ENCODE measurements around the gene NRXN2.

The NRXN2 gene

GRCh38 chr11:64652586-64653387 lies 70.2 kb downstream of the NRXN2 start:
- peak; percentile 77 for DNase-seq
- no peak overlapping the region for H2BK15ac ChIP-seq (ENCODE audit: low read depth, poor library complexity, severe bottlenecking)
- H3K14ac ChIP-seq (ENCODE audit: low read length in 2 of 2), result peak overlapping the region in 1 of 2 experiments; percentile 19
- H2BK5ac ChIP-seq (ENCODE audit: low read depth, low read length, poor library complexity, severe bottlenecking), result no peak overlapping the region
- H3K18ac ChIP-seq (ENCODE audit: low read depth in 1 of 2, low read length in 2 of 2), result no peak overlapping the region
- no peak overlapping the region for H2AK5ac ChIP-seq (ENCODE audit: low read length, severe bottlenecking)
- H3K23ac ChIP-seq (ENCODE audit: low read length in 2 of 2), result no peak overlapping the region
- H3K4me2 ChIP-seq (ENCODE audit: low read length, poor library complexity, severe bottlenecking), result no peak overlapping the region
- H3K4me1 ChIP-seq (ENCODE audit: control insufficient read depth, insufficient read depth, low read depth, low read length), result peaks cover 2% of the 10 kb centered on the region
- H4K91ac ChIP-seq (ENCODE audit: low read length), result no peak overlapping the region
- no peak overlapping the region for H4K8ac ChIP-seq (ENCODE audit: low read length)
- H3K27ac ChIP-seq (ENCODE audit: low read length, poor library complexity, severe bottlenecking), result no peak overlapping the region
- H2AFZ ChIP-seq (ENCODE audit: low read depth, low read length), result no peak overlapping the region
- no peaks in the 10 kb centered on the region for H3K79me1 ChIP-seq (replicated peaks; ENCODE audit: low read length, poor library complexity, severe bottlenecking)
- H3K27me3 ChIP-seq (ENCODE audit: control insufficient read depth in 1 of 2, insufficient read depth in 1 of 2, low read length in 2 of 2), result peaks cover 39 to 50% of the 10 kb centered on the region in 2 experiments
- no peak overlapping the region for H2BK12ac ChIP-seq (ENCODE audit: low read length in 2 of 2)
- H3K4me3 ChIP-seq (ENCODE audit: insufficient read depth in 1 of 2, low read depth in 1 of 2, low read length in 2 of 2), result no peak overlapping the region
- no peak overlapping the region for H3K4ac ChIP-seq (ENCODE audit: low read depth in 1 of 2, low read length in 2 of 2)
- no peak overlapping the region for H3K9ac ChIP-seq (ENCODE audit: low read length)
- 57% methylated on average over 13 of the region's 13 CpGs for WGBS
- no peaks in the 10 kb centered on the region for H3K9me3 ChIP-seq (ENCODE audit: control insufficient read depth, low read length)
- no peak overlapping the region for H2BK120ac ChIP-seq (ENCODE audit: low read depth, low read length)
- no peaks in the 10 kb centered on the region for H3K36me3 ChIP-seq (ENCODE audit: control insufficient read depth in 1 of 2, insufficient read depth in 2 of 2, low read depth in 1 of 2, low read length in 2 of 2)

GRCh38 chr11:64650923-64651523 lies 72.0 kb downstream of the NRXN2 start:
- Histone ChIP-seq H3K9me3 (ENCODE audit: control insufficient read depth, low read length) (no peaks in the 10 kb centered on the region), H3K27me3 (ENCODE audit: control insufficient read depth in 1 of 2, insufficient read depth in 1 of 2, low read length in 2 of 2) (peaks cover 54 to 68% of the 10 kb centered on the region in 2 experiments), H4K8ac (ENCODE audit: low read length) (no peak overlapping the region), H2BK15ac (ENCODE audit: low read depth, poor library complexity, severe bottlenecking) (no peak overlapping the region), H3K4ac (ENCODE audit: low read depth in 1 of 2, low read length in 2 of 2) (no peak overlapping the region), H3K27ac (ENCODE audit: low read length, poor library complexity, severe bottlenecking) (no peak overlapping the region), H3K79me1 (replicated peaks; ENCODE audit: low read length, poor library complexity, severe bottlenecking) (no peaks in the 10 kb centered on the region), H2AFZ (ENCODE audit: low read depth, low read length) (no peak overlapping the region), H3K36me3 (ENCODE audit: control insufficient read depth in 1 of 2, insufficient read depth in 2 of 2, low read depth in 1 of 2, low read length in 2 of 2) (no peaks in the 10 kb centered on the region), H3K4me3 (ENCODE audit: insufficient read depth in 1 of 2, low read depth in 1 of 2, low read length in 2 of 2) (no peak overlapping the region), H3K14ac (ENCODE audit: low read length in 2 of 2) (no peak overlapping the region), H3K9ac (ENCODE audit: low read length) (no peak overlapping the region), H3K23ac (ENCODE audit: low read length in 2 of 2) (no peak overlapping the region), H2BK12ac (ENCODE audit: low read length in 2 of 2) (no peak overlapping the region), H3K4me1 (ENCODE audit: control insufficient read depth, insufficient read depth, low read depth, low read length) (peaks cover 2% of the 10 kb centered on the region), H3K4me2 (ENCODE audit: low read length, poor library complexity, severe bottlenecking) (no peak overlapping the region), H2AK5ac (ENCODE audit: low read length, severe bottlenecking) (no peak overlapping the region), H4K91ac (ENCODE audit: low read length) (no peak overlapping the region), H3K18ac (ENCODE audit: low read depth in 1 of 2, low read length in 2 of 2) (no peak overlapping the region), H2BK120ac (ENCODE audit: low read depth, low read length) (no peak overlapping the region), H2BK5ac (ENCODE audit: low read depth, low read length, poor library complexity, severe bottlenecking) (no peak overlapping the region)
- WGBS, result 54% methylated on average over 17 of the region's 18 CpGs
- peak; percentile 34 for DNase-seq

- no peaks in the 10 kb centered on the region for H3K36me3 ChIP-seq (ENCODE audit: control insufficient read depth in 1 of 2, insufficient read depth in 2 of 2, low read depth in 1 of 2, low read length in 2 of 2)
- H3K14ac ChIP-seq (ENCODE audit: low read length in 2 of 2), result no peak overlapping the region
- no peak overlapping the region for H2AK5ac ChIP-seq (ENCODE audit: low read length, severe bottlenecking)
- whole genome bisulfite sequencing, result 24% methylated on average over 6 of the region's 6 CpGs
- no peak overlapping the region for H3K18ac ChIP-seq (ENCODE audit: low read depth in 1 of 2, low read length in 2 of 2)
- H3K79me1 ChIP-seq (replicated peaks; ENCODE audit: low read length, poor library complexity, severe bottlenecking), result no peaks in the 10 kb centered on the region
- no peak overlapping the region for H3K4me2 ChIP-seq (ENCODE audit: low read length, poor library complexity, severe bottlenecking)
- H3K27me3 ChIP-seq (ENCODE audit: control insufficient read depth in 1 of 2, insufficient read depth in 1 of 2, low read length in 2 of 2), result peaks cover 61 to 75% of the 10 kb centered on the region in 2 experiments
- no peak overlapping the region for H3K23ac ChIP-seq (ENCODE audit: low read length in 2 of 2)
- no peak for DNase-seq
- H3K4me1 ChIP-seq (ENCODE audit: control insufficient read depth, insufficient read depth, low read depth, low read length), result peaks cover 2% of the 10 kb centered on the region
- H3K4ac ChIP-seq (ENCODE audit: low read depth in 1 of 2, low read length in 2 of 2), result no peak overlapping the region
- no peak overlapping the region for H3K9ac ChIP-seq (ENCODE audit: low read length)
- no peak overlapping the region for H2BK12ac ChIP-seq (ENCODE audit: low read length in 2 of 2)
- no peak overlapping the region for H3K4me3 ChIP-seq (ENCODE audit: insufficient read depth in 1 of 2, low read depth in 1 of 2, low read length in 2 of 2)
- H3K9me3 ChIP-seq (ENCODE audit: control insufficient read depth, low read length), result no peaks in the 10 kb centered on the region
- no peak overlapping the region for H2BK5ac ChIP-seq (ENCODE audit: low read depth, low read length, poor library complexity, severe bottlenecking)
- no peak overlapping the region for H4K91ac ChIP-seq (ENCODE audit: low read length)
- no peak overlapping the region for H2BK120ac ChIP-seq (ENCODE audit: low read depth, low read length)
- no peak overlapping the region for H4K8ac ChIP-seq (ENCODE audit: low read length)
- no peak overlapping the region for H3K27ac ChIP-seq (ENCODE audit: low read length, poor library complexity, severe bottlenecking)
- H2AFZ ChIP-seq (ENCODE audit: low read depth, low read length), result no peak overlapping the region
- no peak overlapping the region for H2BK15ac ChIP-seq (ENCODE audit: low read depth, poor library complexity, severe bottlenecking)
Measured at GRCh38 chr11:64649291-64649697, 73.7 kb downstream of the NRXN2 start.

DNA sequence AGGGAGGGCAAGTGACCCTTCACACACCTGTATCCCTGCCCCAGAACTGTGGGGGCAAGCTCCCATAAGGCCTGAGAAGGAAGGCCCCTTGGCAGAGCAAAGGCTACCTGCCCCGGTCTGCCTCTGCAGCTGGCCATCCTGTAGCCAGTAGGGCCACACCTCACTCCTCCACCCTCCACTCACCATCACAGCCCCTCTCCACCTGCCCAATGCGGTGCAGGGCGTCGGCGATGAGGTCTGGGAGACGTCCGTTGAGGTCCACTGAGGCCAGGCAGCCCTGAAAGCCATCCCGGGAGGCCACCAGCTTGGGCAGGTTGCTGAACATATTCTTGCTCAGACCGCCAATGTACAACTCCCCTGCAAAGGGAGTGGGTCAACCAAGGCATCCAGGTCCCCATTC lies 74.4 kb downstream of the NRXN2 start:
- no peak overlapping the region for H3K27ac ChIP-seq (ENCODE audit: low read length, poor library complexity, severe bottlenecking)
- H3K36me3 ChIP-seq (ENCODE audit: control insufficient read depth in 1 of 2, insufficient read depth in 2 of 2, low read depth in 1 of 2, low read length in 2 of 2), result no peaks in the 10 kb centered on the region
- no peak overlapping the region for H4K8ac ChIP-seq (ENCODE audit: low read length)
- H2BK12ac ChIP-seq (ENCODE audit: low read length in 2 of 2), result no peak overlapping the region
- H3K27me3 ChIP-seq (ENCODE audit: control insufficient read depth in 1 of 2, insufficient read depth in 1 of 2, low read length in 2 of 2), result peaks cover 65 to 78% of the 10 kb centered on the region in 2 experiments
- H3K9me3 ChIP-seq (ENCODE audit: control insufficient read depth, low read length), result no peaks in the 10 kb centered on the region
- no peak for DNase-seq
- no peak overlapping the region for H3K18ac ChIP-seq (ENCODE audit: low read depth in 1 of 2, low read length in 2 of 2)
- peak overlapping the region in 1 of 2 experiments; percentile 64 for H3K14ac ChIP-seq (ENCODE audit: low read length in 2 of 2)
- no peak overlapping the region for H4K91ac ChIP-seq (ENCODE audit: low read length)
- no peak overlapping the region for H2BK5ac ChIP-seq (ENCODE audit: low read depth, low read length, poor library complexity, severe bottlenecking)
- no peak overlapping the region for H2AFZ ChIP-seq (ENCODE audit: low read depth, low read length)
- no peak overlapping the region for H2BK120ac ChIP-seq (ENCODE audit: low read depth, low read length)
- H3K4me1 ChIP-seq (ENCODE audit: control insufficient read depth, insufficient read depth, low read depth, low read length), result peaks cover 5% of the 10 kb centered on the region
- no peak overlapping the region for H3K4ac ChIP-seq (ENCODE audit: low read depth in 1 of 2, low read length in 2 of 2)
- H3K9ac ChIP-seq (ENCODE audit: low read length), result no peak overlapping the region
- 76% methylated on average over 9 of the region's 9 CpGs for WGBS
- no peak overlapping the region for H2BK15ac ChIP-seq (ENCODE audit: low read depth, poor library complexity, severe bottlenecking)
- H3K4me3 ChIP-seq (ENCODE audit: insufficient read depth in 1 of 2, low read depth in 1 of 2, low read length in 2 of 2), result no peak overlapping the region
- H2AK5ac ChIP-seq (ENCODE audit: low read length, severe bottlenecking), result no peak overlapping the region
- H3K79me1 ChIP-seq (replicated peaks; ENCODE audit: low read length, poor library complexity, severe bottlenecking), result no peaks in the 10 kb centered on the region
- H3K23ac ChIP-seq (ENCODE audit: low read length in 2 of 2), result no peak overlapping the region
- H3K4me2 ChIP-seq (ENCODE audit: low read length, poor library complexity, severe bottlenecking), result no peak overlapping the region

All from mesenchymal stem cell (in vitro differentiated cells and primary cell).